ENCODE measurements around the gene RPL22.

Gene RPL22

GRCh38 chr1:6200188-6200809, 904 bp upstream of the RPL22 start:
- DNase-seq (ENCODE audit: low spot score), result no peak

- DNase-seq (ENCODE audit: low spot score), result no peak
These were observed 623 bp downstream of the RPL22 start for GRCh38 chr1:6198646-6199297.

- DNase-seq (ENCODE audit: low spot score), result no peak
These were observed 1.5 kb downstream of the RPL22 start for GRCh38 chr1:6197746-6198427.

- no peak for DNase-seq (ENCODE audit: low spot score)
These were observed 7.4 kb downstream of the RPL22 start for GRCh38 chr1:6191968-6192367.

GRCh38 chr1:6188466-6188865, 10.9 kb downstream of the RPL22 start:
- DNase-seq (ENCODE audit: low spot score), result no peak

- no peak for DNase-seq (ENCODE audit: low spot score)
These were observed 13.6 kb downstream of the RPL22 start for GRCh38 chr1:6185635-6186382.

GRCh38 chr1:6185151-6185550, 14.2 kb downstream of the RPL22 start:
- DNase-seq (ENCODE audit: low spot score), result no peak

- no peak for DNase-seq (ENCODE audit: low spot score)
These were observed 15.2 kb downstream of the RPL22 start for GRCh38 chr1:6184083-6184783.

- no peak for DNase-seq (ENCODE audit: low spot score)
These were observed 15.8 kb downstream of the RPL22 start for GRCh38 chr1:6183520-6183989.

GRCh38 chr1:6181347-6181770, 18.0 kb downstream of the RPL22 start:
- no peak for DNase-seq (ENCODE audit: low spot score)

GRCh38 chr1:6180707-6181311, 18.6 kb downstream of the RPL22 start:
- DNase-seq (ENCODE audit: low spot score), result no peak

- DNase-seq (ENCODE audit: low spot score), result peak; percentile 37
These were observed 19.1 kb downstream of the RPL22 start, which contains the start of gene CHD5 for GRCh38 chr1:6180268-6180706. Gene CHD5 (minus strand): TSS chr1:6180321. CDS start chr1:6180023, 298 bp downstream.

GRCh38 chr1:6179564-6180175, 19.7 kb downstream of the RPL22 start:
- DNase-seq (ENCODE audit: low spot score), result no peak

GRCh38 chr1:6178751-6179563, 20.4 kb downstream of the RPL22 start:
- no peak for DNase-seq (ENCODE audit: low spot score)

- DNase-seq (ENCODE audit: low spot score), result no peak
These were observed 21.6 kb downstream of the RPL22 start for GRCh38 chr1:6177681-6178380.

GRCh38 chr1:6176779-6177178, 22.6 kb downstream of the RPL22 start:
- DNase-seq (ENCODE audit: low spot score), result no peak

GRCh38 chr1:6175411-6175828, 24.0 kb downstream of the RPL22 start:
- DNase-seq (ENCODE audit: low spot score), result no peak

- DNase-seq (ENCODE audit: low spot score), result no peak
These were observed 24.6 kb downstream of the RPL22 start for GRCh38 chr1:6174621-6175410.

All from Ammon's horn (tissue), 1 donor.